GM12878 (cell line): Measurements from ENCODE around the gene MMRN1.

Experiments used
- CHD2 ChIP-seq: IDR thresholded peaks from 2 replicates; pipeline ENCODE4 v1.6.1; 2011; ENCODE audit warnings: low read depth, low read length, improper control_type of control experiment, borderline replicate concordance
- CUX1 ChIP-seq: IDR thresholded peaks from 2 replicates; pipeline ENCODE4 v1.6.1; 2012; ENCODE audit warnings: improper control_type of control experiment, low read depth, low read length; ENCODE audit not compliant: insufficient replicate concordance
- FOXM1 ChIP-seq: IDR thresholded peaks from 2 replicates; pipeline ENCODE4 v1.6.1; 2012; ENCODE audit warnings: low read depth, mild to moderate bottlenecking, inconsistent platforms, low read length, moderate library complexity
- NBN ChIP-seq: fragments of 450-650 bp; IDR thresholded peaks from 2 replicates; pipeline ENCODE4 v1.6.1; 2016
- SRF ChIP-seq, 2 experiments: IDR thresholded peaks; 2 replicates each; pipeline ENCODE4 v1.6.1; 2011; ENCODE audit warnings: low read depth in 2 of 2, low read length in 2 of 2, mild to moderate bottlenecking in 1 of 2, moderate library complexity in 1 of 2

DNA sequence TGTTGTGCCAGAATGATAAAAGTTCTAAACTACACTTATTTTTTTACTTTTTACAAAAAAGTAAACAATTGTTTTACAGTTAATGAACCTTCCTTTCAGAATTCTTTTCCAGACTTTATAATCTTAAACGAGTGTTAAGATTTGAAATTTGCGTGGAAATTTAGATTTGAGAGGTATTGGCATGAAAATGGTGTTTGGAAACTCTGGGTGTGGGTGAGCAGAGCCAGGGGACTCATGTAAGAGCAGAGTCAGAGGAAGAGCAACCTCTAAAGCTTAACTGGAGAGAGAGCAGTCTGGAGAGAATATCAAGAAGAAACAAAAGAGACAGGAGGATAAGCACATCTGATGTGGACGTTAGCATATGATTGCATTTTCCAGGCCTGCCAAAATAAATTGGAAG is 48.2 kb downstream of the MMRN1 start:
- TF ChIP-seq FOXM1 (no peak), NBN (no peak), CHD2 (no peak), CUX1 (no peak), SRF (IDR thresholded peaks at IDR 0.05; ENCODE audit: low read depth in 2 of 2, low read length in 2 of 2) (no peak)
